HFFc6 (cell line): Measurements from ENCODE around the gene MBTPS1. TPM values are rescaled to one million over a fixed set of nuclear protein-coding genes. Genes with fewer than 3 reads are reported as not detected.

Experiments used
- DNase-seq: peaks from one replicate; pipeline ENCODE4 v3.0.0-alpha.2; 2018
- H3K27ac Mint-ChIP-seq: 2 replicates; pipeline ENCODE4 v1.8.0; 2020; ENCODE audit warnings: mild to moderate bottlenecking, mixed read lengths
- H3K27me3 Mint-ChIP-seq: 2 replicates; pipeline ENCODE4 v1.8.0; 2021; ENCODE audit warnings: mild to moderate bottlenecking, moderate library complexity, mixed read lengths; ENCODE audit not compliant: insufficient read depth
- H3K36me3 Mint-ChIP-seq: 2 replicates; pipeline ENCODE4 v1.8.0; 2021; ENCODE audit warnings: low read depth, mixed read lengths
- H3K4me1 Mint-ChIP-seq: 2 replicates; pipeline ENCODE4 v1.8.0; 2020; ENCODE audit warnings: low read depth, mixed read lengths
- H3K4me3 Mint-ChIP-seq: 2 replicates; pipeline ENCODE4 v1.8.0; 2020; ENCODE audit warnings: mild to moderate bottlenecking, moderate library complexity, mixed read lengths
- H3K9me3 Mint-ChIP-seq: 2 replicates; pipeline ENCODE4 v1.8.0; 2020; ENCODE audit warnings: mild to moderate bottlenecking, mixed read lengths
- total RNA-seq, 6 experiments: library from RNA; stranded (reverse); fragmentation: NEBNext Ultra II Directional; extraction: Animal tissue kit (Norgen Biotek cat#: 25700); gene quantifications; 2 replicates in 1 of 6; 3 replicates in 5 of 6; pipeline ENCODE4 v1.2.3, GENCODE V29; 2021
- TF ChIP-seq, protein P1 (sequence below): fragments of 200-600 bp; sonication (generic); IDR thresholded peaks from 2 replicates; pipeline ENCODE4 v1.5.0; 2021; ENCODE audit warnings: antibody characterized with exemption, mild to moderate bottlenecking

Gene MBTPS1
- total RNA-seq, 6 experiments from 2014 or later = 96.6 to 123 (median 102) TPM

GRCh38 chr16:84053237-84053636 is 63.5 kb downstream of the MBTPS1 start:
- H3K4me1 Mint-ChIP-seq = no peaks in the 10 kb centered on the region
- TF ChIP-seq, protein P1, sequence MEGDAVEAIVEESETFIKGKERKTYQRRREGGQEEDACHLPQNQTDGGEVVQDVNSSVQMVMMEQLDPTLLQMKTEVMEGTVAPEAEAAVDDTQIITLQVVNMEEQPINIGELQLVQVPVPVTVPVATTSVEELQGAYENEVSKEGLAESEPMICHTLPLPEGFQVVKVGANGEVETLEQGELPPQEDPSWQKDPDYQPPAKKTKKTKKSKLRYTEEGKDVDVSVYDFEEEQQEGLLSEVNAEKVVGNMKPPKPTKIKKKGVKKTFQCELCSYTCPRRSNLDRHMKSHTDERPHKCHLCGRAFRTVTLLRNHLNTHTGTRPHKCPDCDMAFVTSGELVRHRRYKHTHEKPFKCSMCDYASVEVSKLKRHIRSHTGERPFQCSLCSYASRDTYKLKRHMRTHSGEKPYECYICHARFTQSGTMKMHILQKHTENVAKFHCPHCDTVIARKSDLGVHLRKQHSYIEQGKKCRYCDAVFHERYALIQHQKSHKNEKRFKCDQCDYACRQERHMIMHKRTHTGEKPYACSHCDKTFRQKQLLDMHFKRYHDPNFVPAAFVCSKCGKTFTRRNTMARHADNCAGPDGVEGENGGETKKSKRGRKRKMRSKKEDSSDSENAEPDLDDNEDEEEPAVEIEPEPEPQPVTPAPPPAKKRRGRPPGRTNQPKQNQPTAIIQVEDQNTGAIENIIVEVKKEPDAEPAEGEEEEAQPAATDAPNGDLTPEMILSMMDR = no peak
- H3K27me3 Mint-ChIP-seq = no peaks in the 10 kb centered on the region
- no peak for DNase-seq
- no peaks in the 10 kb centered on the region for H3K9me3 Mint-ChIP-seq
- no peak overlapping the region for H3K4me3 Mint-ChIP-seq
- H3K36me3 Mint-ChIP-seq = peaks cover 28% of the 10 kb centered on the region; the same call in 1 of the 2 replicates
- no peak overlapping the region for H3K27ac Mint-ChIP-seq

DNA sequence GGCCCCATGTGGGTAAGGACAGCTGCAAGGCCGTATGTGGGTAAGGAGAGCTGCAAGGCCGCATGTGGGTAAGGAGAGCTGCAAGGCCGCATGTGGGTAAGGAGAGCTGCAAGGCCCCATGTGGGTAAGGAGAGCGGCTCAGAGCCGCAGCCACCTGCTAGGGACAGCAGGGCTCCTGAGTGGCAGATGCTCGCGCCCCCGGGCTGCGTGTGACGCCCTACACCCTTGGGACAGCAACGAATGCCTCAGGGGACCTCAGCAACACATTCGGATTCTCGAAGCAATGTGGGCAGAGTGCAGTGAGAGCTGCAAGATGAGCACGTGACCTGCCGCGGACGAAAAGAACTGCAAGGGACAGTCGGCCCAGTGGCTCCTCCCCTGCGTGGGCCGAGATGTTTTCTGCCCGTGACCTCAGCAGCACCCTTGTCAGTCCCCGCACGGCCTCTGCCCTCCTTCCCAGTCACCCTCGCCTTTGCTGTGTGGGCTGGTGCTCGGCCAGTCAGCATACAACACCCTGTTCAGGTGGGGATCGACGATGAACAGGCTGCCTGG is 64.6 kb downstream of the MBTPS1 start:
- Mint-ChIP-seq H3K4me3 (no peak overlapping the region), H3K27me3 (no peaks in the 10 kb centered on the region; the same call in 1 of the 2 replicates), H3K9me3 (no peaks in the 10 kb centered on the region), H3K4me1 (no peaks in the 10 kb centered on the region), H3K36me3 (peaks cover 19% of the 10 kb centered on the region; the same call in 1 of the 2 replicates), H3K27ac (no peak overlapping the region)
- no peak for DNase-seq
- TF ChIP-seq, protein P1 = no peak

DNA sequence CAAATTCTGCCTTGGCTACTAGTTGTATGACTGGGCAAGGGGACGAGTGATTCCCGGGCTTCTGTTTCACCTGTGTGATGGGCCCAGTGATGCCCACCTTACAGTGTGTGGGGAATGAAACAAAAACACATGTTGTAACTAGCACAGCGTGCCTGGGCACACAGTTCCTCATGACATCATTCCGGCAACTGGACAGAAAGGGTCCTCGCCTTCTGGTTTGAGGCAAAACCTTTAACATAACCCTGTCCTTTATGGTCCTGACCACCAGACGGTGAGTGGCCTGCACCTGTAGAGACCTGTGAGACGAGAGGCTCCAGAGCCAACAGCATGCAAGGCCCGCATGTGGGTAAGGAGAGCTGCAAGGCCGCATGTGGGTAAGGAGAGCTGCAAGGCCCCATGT is 66.4 kb downstream of the MBTPS1 start:
- no peaks in the 10 kb centered on the region; the same call in none of the 2 replicates for H3K27me3 Mint-ChIP-seq
- H3K4me3 Mint-ChIP-seq = no peak overlapping the region
- no peak for DNase-seq
- no peak overlapping the region for H3K27ac Mint-ChIP-seq
- peaks cover 19% of the 10 kb centered on the region; the same call in 1 of the 2 replicates for H3K36me3 Mint-ChIP-seq
- H3K4me1 Mint-ChIP-seq = no peaks in the 10 kb centered on the region
- TF ChIP-seq, protein P1 = no peak
- no peaks in the 10 kb centered on the region for H3K9me3 Mint-ChIP-seq

DNA sequence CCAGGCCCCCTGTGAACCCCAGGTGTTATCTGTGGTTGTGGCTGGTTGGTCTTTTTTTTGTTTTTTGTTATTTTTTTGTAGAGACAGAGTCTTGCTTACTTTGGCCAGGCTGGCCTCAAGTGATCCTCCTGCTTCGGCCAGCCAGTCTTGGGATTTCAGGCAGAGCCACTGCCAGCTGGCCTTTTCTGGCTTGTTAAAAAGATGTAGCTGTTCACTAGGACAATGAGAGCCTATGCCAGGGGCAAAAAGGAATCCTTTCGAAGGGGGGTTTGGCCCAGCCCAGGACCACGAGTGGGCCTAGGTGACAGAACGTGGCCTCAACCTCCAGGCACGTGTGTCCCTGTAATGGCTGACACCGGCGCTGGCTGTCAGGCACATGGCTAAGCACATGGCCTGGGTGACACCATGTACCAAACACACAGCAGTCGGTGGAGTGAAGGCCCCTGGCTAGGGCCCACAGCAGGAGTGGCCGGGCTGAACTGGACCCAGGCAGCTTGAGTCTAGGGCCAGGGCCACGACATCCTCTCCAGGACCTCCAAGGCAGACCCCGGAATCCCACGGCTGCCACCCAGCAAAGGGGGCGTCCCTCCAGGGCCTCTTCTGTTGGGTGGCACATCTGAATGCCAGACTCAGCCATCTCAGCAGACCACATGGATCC is 67.2 kb downstream of the MBTPS1 start:
- TF ChIP-seq, protein P1 = no peak
- H3K27ac Mint-ChIP-seq = no peak overlapping the region
- no peak for DNase-seq
- H3K9me3 Mint-ChIP-seq = no peaks in the 10 kb centered on the region
- H3K27me3 Mint-ChIP-seq = peaks cover 4% of the 10 kb centered on the region
- H3K4me1 Mint-ChIP-seq = no peaks in the 10 kb centered on the region
- H3K36me3 Mint-ChIP-seq = peaks cover 19% of the 10 kb centered on the region; the same call in 1 of the 2 replicates
- H3K4me3 Mint-ChIP-seq = no peak overlapping the region

- DNase-seq = no peak
- no peak overlapping the region for H3K27ac Mint-ChIP-seq
- H3K4me3 Mint-ChIP-seq = no peak overlapping the region
- no peaks in the 10 kb centered on the region for H3K9me3 Mint-ChIP-seq
- peaks cover 15% of the 10 kb centered on the region; the same call in 1 of the 2 replicates for H3K36me3 Mint-ChIP-seq
- H3K4me1 Mint-ChIP-seq = no peaks in the 10 kb centered on the region
- TF ChIP-seq, protein P1 = no peak
- H3K27me3 Mint-ChIP-seq = peaks cover 6% of the 10 kb centered on the region
Observed at GRCh38 chr16:84048871-84049270, 67.9 kb downstream of the MBTPS1 start.
